Measurements from ENCODE around the gene ANO9.
"Not testable (repeated sequence)": the region's sequence is repeated elsewhere in the genome, so short reads cannot be mapped to it uniquely, and the experiment has no call there.

The ANO9 gene

DNA sequence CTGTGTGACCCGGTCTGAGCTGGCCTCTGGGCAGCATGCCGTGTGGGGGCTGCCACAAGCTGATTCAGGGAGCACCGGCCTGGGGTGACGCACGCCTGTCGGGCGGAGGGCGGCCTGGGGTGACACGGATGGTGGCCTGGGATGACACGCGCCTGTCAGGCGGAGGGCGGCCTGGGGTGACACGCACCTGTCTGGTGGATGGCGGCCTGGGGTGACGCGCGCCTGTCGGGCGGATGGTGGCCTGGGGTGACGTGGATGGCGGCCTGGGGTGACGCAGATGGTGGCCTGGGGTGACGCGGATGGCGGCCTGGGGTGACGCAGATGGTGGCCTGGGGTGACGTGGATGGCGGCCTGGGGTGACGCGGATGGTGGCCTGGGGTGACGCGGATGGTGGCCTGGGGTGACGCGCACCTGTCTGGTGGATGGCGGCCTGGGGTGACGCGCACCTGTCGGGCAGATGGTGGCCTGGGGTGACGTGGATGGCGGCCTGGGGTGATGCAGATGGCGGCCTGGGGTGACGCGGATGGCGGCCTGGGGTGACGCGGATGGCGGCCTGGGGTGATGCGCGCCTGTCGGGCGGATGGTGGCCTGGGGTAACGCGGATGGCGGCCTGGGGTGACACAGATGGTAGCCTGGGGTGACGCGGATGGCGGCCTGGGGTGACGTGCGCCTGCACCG, 29.8 kb upstream of the ANO9 start:
- no peak for DNase-seq (ENCODE audit: low read depth)

- DNase-seq (ENCODE audit: low read depth), result no peak
Measured at GRCh38 chr11:469684-470560, 28.1 kb upstream of the ANO9 start.

GRCh38 chr11:469026-469683, 27.3 kb upstream of the ANO9 start:
- not testable (repeated sequence) for DNase-seq (ENCODE audit: low read depth)

GRCh38 chr11:468493-468892, 26.7 kb upstream of the ANO9 start:
- no peak for DNase-seq (ENCODE audit: low read depth)

DNA sequence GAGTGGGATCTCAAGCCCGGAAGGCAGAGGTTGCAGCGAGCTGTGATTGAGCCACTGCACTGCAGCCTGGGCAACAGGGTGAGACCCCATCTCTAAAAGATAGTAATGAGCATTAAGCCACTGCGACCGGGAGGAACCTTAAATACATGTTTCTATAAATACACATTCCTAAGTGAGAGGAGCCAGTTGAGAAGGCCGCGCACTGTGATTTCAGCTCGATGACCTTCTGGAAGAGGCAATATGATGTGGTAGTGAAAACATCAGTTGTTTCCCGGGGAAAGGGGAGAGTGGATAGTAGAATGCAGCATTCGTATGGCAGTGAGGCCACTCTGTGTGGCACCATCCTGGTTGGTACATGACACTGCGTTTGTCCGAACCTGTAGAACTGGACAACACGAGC, 26.2 kb upstream of the ANO9 start:
- no peak for DNase-seq (ENCODE audit: low read depth)

- no peak for DNase-seq (ENCODE audit: low read depth)
Measured at GRCh38 chr11:465896-466530, 24.2 kb upstream of the ANO9 start.

GRCh38 chr11:464316-464715, 22.5 kb upstream of the ANO9 start:
- no peak for DNase-seq (ENCODE audit: low read depth)

DNA sequence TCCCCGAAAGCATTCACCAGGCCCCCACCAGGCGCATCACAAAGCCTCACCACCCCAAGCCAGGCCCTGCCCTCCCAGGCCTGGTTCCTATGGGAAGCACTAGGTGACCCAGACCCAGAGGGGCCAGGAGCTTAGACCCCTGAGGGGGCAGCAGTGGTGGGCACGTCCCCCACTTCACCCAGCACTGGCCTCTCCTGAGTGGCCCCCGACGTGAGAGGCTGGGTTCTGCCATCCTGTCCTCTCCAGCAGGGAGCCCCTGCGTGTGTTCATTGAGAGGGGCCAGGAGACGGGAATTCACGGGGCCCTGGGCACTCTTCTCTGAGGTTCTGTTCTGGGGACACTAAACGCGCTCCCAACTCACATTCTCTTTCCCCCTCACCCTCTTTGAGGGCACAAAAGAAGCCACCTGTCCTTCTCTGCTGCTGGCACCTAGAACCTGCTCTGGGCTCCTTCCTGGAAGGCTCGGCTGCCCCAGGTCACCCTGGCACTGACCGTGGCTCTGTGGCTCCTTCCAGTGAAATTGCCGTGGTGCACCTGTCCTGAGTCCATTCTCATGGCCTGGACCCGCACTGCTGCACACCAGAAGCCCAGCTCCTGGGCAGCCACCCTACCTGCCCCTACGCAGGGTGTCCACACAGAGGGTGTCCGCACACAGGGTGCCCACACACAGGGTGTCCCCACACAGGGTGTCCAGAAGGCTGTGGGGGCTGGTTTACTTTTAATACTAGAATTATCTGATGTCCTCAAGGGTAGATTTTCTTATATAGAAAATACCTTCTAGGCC, 20.5 kb upstream of the ANO9 start:
- no peak for DNase-seq (ENCODE audit: low read depth)

- no peak for DNase-seq (ENCODE audit: low read depth)
Measured at GRCh38 chr11:461626-462025, 19.8 kb upstream of the ANO9 start.

DNA sequence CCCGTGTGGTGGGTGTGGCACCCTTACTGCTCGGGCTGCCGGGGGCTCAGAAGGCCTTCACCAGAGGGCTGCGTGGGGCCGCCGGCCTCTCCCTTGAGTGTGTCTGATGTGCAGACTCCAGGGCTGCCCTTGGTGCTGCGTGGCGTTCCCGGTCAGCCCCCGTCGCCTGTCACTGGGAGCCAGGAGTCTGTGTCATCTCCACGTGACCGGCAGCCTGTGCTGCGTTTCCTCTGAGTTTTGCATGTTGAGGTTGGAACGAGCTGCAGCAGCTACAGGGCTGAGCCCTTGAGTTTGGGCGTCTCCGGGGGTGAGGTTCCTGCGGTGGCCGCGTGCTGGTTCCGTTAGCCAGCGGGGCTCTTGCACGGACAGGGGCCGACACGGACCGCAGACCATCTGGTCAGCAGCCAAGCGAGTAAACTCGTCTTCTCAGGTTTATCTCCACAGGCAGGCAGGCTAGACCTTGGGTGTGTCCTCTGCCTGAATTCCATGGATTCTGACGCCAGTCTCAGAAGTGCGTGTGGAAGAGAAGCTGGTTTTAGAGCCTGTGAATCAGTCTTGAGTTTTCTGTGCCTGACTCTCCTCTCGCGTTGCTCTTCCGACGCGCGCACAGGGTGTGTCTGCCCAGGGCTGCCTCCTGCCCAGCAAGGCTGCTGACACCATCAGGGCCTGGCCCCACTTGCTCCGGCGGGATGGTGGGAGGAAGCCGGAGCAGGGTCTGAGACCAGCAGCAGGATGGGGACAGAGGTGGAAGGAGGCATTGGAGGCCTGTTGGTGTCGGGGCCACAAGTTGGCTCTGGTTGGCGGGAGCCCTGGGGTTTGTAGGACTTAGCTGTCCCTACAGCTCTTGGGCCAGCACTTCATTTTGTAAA, 18.8 kb upstream of the ANO9 start:
- no peak for DNase-seq (ENCODE audit: low read depth)

GRCh38 chr11:459511-460220, 17.9 kb upstream of the ANO9 start:
- DNase-seq (ENCODE audit: low read depth), result no peak

DNA sequence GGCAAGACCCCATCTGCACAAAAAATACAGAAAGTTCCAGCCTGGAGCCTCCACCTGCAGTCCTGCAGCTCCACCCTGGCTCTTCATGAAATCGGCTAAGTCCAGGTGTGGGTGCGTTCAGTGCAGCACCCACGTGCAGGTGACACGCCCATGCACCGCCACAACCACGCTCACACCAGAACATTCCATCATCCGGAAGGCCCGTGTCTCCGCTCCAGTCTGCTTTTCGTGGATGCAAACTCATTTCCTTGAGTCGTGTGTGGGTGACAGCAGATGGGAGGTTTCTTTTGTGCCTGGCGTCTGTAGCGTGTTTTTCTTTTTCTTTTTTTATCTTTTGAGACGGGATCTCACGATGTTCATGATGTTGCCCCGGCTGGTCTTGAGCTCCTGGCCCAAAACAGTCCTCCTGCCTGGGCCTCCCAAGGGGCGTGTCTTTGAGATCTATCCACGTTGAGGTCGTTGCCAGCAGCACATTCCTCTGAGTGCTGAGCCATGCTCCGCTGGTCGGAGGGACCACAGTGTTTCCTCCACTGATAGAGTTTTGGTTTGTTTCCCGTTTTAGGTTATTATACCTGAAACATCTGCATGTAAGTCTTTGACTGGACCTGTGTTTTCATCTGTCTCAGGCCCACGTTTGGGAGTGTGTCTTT, 15.4 kb upstream of the ANO9 start:
- DNase-seq (ENCODE audit: low read depth), result no peak

DNA sequence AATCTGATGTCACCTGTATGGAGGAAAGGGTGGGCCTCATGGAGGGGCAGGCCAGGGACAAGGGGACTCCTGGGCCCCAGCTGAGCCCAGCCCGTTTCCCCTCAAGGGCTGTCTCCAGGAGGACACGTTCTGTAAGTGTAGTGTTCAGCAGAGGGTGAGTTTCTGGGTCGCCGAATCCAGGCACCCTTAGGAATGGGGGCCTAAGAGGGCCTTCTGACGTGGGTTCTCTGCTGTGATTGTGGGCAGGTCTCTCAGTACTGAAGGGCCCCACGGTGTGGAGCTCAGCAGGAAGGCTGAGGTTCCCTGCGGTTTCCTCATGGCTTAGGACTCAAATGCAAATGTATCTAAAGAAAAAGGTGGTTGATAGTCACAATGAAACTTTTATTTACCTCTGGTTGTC, 14.7 kb upstream of the ANO9 start:
- no peak for DNase-seq (ENCODE audit: low read depth)

GRCh38 chr11:455566-456147, 13.8 kb upstream of the ANO9 start:
- no peak for DNase-seq (ENCODE audit: low read depth)

- DNase-seq (ENCODE audit: low read depth), result no peak
Measured at GRCh38 chr11:454801-455565, 13.2 kb upstream of the ANO9 start.

DNA sequence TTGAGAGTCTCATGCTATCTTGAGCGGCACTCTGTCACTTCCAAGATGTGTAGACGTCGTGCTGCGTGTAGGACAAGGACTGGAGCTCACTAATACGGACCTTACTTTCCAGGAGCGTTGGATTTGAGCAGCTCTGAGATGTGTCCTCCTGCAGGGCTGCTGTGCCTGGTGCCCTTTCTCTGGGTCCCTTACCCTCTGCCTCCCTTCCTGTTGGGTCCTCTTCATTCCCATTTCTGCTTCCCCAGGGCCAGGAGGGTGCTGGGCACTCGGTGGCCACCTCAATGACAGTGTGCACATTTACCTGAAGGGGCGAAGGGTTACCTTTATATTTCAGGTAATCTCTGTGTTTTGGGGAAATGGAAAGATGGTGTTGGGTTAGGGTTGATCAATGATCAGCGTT, 12.2 kb upstream of the ANO9 start:
- no peak for DNase-seq (ENCODE audit: low read depth)

DNA sequence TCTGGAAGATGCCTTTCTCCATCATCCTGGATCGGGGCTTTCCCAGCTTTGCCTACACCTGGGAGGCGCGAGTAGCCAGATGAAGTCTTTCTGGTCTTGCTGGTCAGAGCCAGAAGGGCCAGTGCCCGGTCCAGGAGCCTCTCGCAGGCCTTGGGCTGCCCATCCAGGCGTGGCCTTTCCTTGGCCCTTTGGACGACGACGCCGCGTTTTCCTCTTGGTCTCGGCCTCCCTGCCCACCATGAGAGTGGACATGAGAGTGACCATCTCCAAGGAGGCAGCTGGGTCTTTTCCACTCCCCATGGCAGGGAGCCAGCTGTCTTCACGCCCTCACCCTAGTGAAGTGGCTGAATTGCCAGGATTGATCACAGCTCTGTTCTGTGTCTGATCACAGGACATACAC, 11.8 kb upstream of the ANO9 start:
- no peak for DNase-seq (ENCODE audit: low read depth)

DNA sequence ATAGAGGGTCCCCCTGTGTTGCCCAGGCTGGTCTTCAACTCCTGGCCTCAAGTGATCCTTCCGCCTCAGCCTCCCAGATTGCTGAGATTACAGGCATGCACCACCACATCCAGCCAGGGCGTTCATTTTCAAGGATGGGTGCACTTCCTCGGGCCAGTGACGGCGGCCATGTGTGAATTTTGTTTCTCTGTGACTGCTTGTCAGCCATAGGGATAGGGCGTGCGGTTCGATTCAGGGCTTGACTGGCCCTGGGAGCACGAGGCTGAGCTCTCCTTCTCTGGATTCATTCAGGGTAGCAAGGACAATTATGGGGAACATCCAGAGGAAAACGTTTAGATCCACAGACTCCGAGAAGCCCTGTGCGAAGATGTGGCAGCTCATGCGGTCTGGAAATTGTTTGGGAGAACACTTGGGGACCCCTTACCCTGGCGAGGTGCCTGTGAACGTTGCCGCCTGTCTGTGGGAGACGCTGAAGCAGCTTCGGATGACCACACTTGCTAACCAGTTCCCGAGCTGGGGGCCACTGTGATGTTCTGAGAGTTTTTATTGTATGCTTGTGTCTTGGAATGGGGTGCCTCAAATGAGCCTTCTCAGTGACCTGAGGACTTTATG, 11.2 kb upstream of the ANO9 start:
- DNase-seq (ENCODE audit: low read depth), result no peak

Measured in activated gamma-delta T cell treated with anti-CD3 and anti-CD28 coated beads, Interleukin-2, amount 50 U/mL, for 16 hours (primary cell).